Daoy (cell line): ENCODE data around the gene NCS1. TPM values are rescaled to one million over a fixed set of nuclear protein-coding genes. Genes with fewer than 3 reads are reported as not detected.

ENCODE experiments used
- DNase-seq: peaks from one replicate; pipeline ENCODE4 v3.0.0-alpha.2; 2015; ENCODE audit warnings: low read depth
- total RNA-seq: library from RNA; depleted of rRNA; stranded (reverse); fragments of >200 nt; shearing (Covaris generic); gene quantifications from 2 replicates; pipeline ENCODE4 v1.2.3, GENCODE V29; 2014

Gene NCS1
- total RNA-seq, 1 experiment from 2014 or later, result 49.6 TPM

DNA sequence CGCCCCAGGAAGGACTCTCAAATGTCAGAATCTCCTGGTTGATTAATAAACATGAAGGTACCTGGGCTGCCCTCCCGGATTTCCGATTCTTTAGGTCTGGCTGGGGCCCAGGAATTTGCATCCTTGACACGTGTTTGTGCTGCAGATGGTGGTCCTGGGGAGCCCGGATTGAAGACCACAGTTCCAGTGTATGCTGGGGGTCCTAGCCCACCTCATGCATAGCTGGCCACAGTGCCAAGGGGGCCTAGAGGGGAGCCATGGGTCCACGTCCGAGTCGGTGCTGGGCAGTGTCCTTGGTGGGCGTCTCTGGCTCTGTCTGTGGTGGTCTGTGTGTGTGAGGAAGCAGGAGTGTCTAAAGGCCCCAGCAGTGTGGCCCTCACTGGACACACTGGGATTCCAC, 3.2 kb downstream of the NCS1 start:
- peak; percentile 1 for DNase-seq

- DNase-seq, result no peak
Observed at GRCh38 chr9:130176760-130177159, 4.6 kb downstream of the NCS1 start.

DNA sequence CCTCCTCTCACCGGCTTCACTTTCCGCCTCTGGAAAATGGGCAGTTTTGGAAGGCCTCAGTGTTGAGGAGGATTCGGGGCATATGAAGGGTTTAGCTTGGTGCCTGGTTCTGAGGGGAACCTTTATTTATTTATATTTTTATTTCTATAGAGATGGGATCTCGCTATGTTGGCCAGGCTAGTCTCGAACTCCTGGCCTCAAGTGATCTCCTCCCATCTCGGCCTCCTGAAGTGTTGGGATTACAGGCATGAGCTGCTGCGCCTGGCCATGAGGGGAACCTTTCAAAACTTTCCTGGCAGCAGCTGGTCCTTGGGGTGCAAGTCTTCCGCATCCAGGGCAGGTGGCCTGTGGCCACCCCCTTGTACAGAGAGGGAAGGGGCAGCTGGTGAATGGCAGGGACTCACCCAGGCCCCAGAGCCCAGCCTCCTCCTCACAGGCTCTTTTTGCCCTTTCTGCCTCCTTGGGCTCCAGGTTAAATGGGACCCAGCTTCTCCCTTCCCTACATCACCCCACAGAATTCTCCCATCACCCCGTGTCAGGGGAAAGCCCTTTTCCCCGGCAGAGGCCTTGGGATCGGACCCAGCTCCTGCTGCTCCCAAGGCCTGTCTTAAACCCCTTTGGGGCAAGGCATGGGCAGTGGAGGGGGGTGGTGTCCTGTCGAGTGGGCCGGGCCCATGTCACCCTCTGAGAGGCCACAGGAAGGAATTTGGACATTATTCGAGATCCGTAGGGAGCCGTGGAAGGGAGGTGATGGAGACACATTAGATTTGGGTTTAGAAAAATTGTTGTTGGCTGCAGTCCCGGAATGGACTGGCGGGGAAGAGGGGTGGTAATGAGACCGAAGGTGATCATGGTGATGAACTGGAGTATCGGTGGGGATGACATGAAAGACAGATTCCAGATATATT, 5.9 kb downstream of the NCS1 start:
- DNase-seq, result no peak

DNA sequence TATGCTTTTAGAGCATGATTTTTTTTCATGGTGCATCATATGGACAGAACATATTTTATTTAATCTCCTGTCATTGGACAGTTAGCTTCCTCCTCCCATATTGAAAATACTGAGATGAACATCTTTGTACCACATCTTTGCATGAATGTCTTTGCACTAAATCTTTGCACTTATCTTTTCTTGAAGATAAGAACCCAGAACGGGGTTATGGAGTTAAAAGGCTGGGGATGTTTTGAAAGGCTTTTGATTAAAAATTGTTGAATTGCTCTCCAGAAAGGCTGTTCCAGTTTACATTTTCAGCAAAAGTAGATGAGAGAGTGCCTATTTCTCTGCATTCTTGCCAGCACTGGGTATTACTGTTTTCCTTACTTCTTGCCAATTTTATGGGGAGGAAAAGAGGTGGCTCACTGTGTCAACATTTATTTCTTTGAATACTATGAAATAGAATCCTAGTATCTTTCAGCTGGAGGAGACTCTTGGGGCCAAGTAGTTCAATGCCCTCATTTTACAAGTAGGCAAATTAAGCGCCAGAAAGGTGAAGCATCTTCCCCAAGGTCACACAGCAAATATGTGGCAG, 7.2 kb downstream of the NCS1 start:
- no peak for DNase-seq

DNA sequence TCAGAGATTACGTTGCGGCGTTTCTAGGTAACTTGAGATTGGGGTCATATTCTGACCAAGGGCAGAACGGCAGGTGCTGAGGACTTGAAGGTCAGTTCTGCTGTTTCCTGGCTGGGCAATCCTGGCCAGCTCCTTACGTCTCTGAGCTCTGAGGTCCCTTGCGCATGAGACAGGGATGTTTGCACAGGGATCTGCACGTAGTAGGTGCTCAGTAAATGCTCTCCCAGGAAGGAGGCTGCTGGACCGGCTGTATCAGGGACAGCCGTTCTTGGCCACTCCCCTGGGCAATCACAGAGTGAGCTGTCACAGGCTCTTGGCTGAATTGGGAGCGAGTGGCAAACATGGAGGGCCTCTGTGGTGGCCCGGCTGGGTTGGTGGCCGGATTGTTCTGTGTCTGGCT, 8.3 kb downstream of the NCS1 start:
- DNase-seq, result no peak

DNA sequence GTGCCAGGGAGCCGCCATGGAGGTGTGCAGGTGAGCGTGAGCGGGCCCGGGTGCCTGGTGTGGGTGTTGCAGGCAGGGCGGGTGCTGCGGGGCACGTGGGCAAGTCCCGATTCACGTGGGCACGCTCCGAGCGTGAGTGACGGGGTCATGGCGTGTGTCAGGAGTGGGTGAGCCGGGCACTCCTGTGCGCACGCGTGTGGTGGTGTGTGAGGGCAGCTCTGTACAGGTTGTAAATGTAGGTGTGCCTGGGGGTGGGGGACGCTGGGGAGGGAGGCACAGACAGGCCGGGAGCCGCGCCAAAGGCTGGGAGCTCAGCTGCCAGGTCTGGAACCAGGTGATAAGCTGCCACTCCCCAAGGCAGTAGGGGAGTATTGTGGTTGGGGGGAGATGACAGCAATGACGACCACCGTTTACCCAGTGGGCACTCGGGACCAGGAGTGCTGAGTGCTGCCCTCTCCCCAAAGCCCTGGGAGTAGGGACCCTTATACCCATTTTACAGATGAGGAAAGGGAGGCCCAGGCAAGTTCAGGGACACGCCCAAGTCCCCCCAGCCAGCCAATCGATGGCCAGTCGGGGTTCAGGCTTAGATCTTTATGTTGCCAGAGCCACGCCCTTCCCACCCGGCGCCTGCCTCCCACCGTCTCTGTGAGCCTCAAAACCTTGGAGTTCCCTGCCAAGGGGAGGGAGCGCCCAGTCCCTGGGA, 9.6 kb downstream of the NCS1 start:
- DNase-seq, result no peak

DNA sequence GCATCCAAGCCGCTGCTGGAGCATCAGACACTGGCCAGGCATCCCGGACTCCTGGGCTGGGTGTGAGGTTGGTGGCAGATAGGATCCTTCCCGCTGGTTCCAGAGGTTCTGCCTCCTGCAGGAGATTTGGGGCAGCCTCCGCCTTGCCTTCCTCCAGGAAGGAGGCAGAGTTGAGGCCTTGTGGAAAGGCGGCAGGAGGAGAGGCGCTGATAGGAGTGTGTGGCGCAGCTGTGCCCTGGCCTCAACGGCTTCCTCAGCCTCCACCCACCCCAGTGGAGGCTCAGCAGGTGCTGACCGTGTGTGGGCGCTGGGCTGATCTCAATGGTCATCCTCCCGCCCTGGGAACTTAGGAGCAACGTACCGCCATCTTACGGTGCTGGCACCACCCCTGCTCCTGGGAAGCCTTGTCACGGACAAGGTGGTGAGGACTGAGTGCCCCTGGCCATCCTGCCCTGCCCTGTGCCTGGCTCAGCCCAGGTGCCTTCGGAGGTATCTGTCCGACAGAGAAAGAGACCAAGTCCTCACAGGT, 10.2 kb downstream of the NCS1 start:
- DNase-seq, result no peak

GRCh38 chr9:130183133-130183762, 11.0 kb downstream of the NCS1 start:
- DNase-seq, result peak; percentile 91

GRCh38 chr9:130185017-130185416, 12.8 kb downstream of the NCS1 start:
- no peak for DNase-seq

- no peak for DNase-seq
Observed at GRCh38 chr9:130185490-130186031, 13.4 kb downstream of the NCS1 start.

- no peak for DNase-seq
Observed at GRCh38 chr9:130186051-130186450, 13.8 kb downstream of the NCS1 start.

DNA sequence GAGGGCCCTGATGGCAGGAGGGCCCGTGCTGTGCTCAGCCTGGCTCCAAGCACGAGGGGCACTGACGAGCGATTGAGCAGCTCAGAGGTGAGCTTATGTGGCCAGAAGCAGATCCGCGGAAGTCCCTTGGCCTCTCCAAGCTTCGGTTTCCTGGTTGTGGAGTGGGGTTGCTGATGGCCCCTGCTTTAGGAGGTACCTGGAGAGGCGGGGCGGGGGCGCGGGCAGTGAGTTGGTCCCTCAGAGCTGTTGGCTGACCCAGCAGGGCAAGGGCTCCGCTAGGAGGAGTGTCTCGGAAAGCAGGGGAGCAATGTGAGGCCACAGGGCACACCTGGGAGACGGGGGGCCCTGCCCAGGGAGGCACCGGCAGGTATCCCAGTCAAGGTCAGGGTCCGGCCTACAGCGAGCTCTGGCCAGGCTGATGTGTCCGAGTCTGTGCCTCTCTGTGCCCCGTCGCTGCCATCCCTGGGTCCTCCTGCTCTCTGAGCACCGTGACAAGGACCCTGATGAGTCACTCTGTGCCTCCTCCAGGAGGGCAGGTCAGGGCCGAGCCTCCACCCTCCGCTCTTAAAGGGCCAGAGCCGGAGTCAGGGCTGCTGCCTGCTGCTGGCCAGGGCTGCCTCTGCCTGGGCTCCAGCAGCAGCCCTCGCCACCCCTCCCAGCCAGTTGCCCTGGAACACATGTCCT, 14.8 kb downstream of the NCS1 start:
- peak; percentile 90 for DNase-seq

DNA sequence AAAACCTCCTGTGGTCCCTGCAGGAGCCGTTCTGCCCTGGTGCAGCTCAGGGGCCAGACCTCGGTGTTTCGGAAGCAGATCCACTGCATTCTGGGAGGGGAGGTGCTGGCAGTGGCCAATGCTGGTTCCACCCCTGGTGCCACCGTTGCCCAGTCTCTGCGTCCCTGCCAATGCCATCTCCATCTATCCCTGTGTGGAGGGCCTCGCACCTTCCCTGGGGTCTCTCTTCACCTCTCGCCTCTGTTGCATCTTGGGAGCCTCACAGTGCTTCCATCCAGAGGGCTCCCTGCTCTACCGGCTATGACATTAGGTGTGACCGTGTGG, 15.3 kb downstream of the NCS1 start:
- DNase-seq, result no peak

GRCh38 chr9:130188860-130189481, 16.8 kb downstream of the NCS1 start:
- no peak for DNase-seq

DNA sequence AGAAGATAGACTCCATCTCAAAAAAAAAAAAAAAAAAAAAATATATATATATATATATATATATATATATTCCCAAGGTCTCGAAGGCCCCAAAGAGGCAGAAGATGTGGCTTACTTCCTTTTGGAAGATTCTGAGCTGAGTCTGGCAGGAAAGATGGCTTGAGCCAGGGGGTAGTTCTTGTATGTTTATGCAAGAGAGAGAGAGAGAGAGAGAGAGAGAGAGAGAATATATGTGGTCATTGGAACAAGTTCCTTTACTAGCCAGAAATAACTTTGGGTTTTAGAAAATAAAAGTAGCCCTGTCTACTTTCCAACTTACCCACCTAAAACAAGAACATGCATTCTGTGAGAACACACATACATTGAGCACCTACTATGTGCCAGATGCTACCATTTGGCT, 17.6 kb downstream of the NCS1 start:
- no peak for DNase-seq

DNA sequence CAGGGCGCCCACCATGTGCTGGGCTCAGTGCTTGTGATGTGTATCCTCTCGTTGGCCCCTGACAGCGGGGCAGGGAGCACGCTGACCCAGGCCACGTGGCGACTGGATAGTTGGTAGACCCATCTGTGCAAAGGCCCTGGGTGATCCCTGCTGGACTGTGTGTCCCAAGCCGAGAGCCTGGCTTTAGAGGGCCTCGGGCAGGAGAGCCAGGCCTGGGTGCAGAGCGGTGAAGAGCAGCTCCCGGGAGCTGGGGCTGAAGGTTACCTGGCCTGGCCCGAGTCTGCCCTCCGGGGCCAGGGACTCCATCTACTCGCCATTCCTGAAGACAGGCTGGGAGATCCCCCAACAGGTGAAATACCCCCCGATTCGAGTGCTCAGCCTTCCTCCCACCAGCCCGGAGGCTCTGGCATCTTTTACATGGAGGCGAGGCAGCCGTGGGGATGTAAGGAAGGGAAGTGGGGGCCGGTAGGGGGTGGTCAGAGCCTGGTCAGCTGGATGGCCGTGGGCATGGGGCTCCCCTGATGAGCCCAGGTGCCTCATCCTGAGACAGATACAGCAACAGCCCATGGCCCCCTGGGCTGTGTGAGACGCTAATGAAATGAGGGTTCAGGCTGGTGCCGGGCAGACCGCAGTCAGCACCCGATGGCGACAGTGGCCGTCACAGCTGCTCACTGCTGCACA, 19.0 kb downstream of the NCS1 start:
- no peak for DNase-seq

GRCh38 chr9:130191749-130192120, 19.5 kb downstream of the NCS1 start:
- DNase-seq, result no peak

DNA sequence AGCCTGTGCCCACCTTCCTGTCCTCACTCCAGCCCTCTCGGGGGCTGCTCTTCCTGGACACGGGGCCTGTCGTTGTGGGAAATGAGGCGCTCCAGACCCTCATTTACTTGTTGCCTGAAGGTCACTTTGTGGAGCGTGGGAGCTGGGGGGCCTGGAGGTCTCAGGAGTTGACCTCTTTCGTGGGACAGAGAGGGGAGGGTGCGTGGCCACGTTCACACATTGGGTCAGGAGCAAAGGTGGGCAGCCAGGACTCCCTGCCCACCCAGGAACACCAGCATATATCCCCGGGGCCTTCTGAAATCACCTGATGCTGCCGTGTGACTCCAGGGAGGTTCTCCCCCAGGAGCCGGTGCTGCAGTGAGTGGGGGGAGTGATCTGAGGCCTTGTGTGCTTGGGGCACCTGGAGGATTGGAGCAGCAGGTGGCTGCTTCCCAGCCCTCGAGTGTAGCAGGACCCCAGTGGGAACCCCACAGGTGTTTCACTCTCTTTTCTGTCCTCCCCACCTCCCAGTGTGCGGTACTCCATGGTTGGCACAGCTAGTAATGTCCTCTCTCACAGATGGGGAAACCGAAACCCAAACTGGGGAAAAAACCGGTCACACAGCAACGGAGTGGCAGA, 20.3 kb downstream of the NCS1 start:
- DNase-seq, result no peak

DNA sequence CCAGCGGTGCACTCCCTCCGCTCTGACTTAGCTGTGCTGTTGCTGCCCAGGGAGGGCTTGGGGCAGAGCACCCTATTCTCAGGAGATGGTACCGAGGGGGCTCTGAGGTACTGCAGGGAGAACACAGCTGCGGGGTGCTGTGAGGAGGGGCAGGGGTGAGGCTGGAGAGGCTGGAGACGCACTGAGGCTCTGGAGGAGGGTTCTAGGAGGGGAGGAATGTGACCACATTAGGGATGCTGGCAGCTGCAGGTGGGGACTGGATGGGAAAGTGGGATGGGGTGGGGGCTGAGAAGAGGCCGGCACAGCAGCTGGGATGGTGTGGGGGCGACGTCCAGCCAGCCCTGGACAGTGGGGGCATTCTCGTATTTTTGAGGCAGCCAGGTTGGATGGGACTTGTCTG, 20.9 kb downstream of the NCS1 start:
- DNase-seq, result no peak
